CD4-positive, alpha-beta T cell treated with Interleukin-4 for 4 hours (primary cell): ENCODE measurements around the gene HTATIP2.
A peak's percentile ranks its signal among the peaks of the same experiment; 100 is the strongest.
"Not testable (repeated sequence)": the region's sequence is repeated elsewhere in the genome, so short reads cannot be mapped to it uniquely, and the experiment has no call there.

Source experiments
- DNase-seq: peaks from one replicate; pipeline ENCODE4 v3.0.0-alpha.2; 2020

HTATIP2 gene

GRCh38 chr11:20363500-20364340, at the start of gene HTATIP2:
HTATIP2 (plus strand) TSS chr11:20363714; CDS start chr11:20364238, 524 bp downstream.
- peak; percentile 71 for DNase-seq

- no peak for DNase-seq
Measured at GRCh38 chr11:20315800-20316199, 47.7 kb upstream of the HTATIP2 start.

- DNase-seq = no peak
Measured at GRCh38 chr11:20321177-20321576, 42.3 kb upstream of the HTATIP2 start.

DNA sequence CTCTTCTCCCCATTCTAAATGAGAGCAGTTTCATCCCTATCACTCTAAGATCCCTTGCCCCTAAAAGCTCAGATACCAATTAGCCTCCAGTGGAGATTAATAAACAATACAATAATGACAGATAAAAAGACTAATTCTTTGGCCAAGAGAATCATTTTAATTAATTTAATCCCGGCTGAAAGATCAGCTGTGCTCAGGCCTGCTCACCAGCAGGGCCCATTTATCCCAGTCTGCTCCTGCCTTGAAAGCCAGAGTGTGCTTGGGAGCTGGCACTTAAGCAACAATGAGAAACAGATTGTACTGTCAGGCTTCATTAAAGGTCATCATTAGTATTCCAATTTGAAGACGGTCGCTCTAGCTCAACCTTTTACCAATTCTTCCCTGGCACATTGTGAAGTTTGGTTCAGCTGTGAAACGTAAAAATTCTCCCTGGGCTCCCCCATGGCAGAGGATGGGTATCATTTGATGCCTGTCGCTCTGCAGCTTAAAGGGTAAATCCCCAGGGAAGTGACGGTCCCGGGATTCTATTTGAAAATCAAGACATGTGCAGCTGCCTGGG, 36.1 kb upstream of the HTATIP2 start:
- no peak for DNase-seq

DNA sequence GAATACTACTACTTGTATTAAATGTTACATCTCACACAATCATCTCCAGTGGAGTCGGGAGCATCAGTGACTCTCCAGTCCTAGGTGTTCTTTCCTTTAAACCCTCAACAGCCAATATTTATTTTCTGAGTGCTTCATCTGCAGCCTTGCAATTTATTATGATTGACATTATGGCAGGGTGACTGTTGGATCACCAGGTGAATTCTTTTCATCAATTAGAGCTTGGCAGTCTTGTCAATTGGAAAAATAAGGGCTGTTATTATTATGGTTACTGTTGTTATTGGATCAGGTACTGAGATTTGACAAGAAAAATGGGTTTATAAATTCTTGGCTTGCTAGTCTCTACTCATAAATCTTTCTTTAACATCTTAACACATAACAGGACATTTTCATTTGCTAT, 27.5 kb upstream of the HTATIP2 start:
- DNase-seq = no peak

- no peak for DNase-seq
Measured at GRCh38 chr11:20337526-20338154, 25.9 kb upstream of the HTATIP2 start.

DNA sequence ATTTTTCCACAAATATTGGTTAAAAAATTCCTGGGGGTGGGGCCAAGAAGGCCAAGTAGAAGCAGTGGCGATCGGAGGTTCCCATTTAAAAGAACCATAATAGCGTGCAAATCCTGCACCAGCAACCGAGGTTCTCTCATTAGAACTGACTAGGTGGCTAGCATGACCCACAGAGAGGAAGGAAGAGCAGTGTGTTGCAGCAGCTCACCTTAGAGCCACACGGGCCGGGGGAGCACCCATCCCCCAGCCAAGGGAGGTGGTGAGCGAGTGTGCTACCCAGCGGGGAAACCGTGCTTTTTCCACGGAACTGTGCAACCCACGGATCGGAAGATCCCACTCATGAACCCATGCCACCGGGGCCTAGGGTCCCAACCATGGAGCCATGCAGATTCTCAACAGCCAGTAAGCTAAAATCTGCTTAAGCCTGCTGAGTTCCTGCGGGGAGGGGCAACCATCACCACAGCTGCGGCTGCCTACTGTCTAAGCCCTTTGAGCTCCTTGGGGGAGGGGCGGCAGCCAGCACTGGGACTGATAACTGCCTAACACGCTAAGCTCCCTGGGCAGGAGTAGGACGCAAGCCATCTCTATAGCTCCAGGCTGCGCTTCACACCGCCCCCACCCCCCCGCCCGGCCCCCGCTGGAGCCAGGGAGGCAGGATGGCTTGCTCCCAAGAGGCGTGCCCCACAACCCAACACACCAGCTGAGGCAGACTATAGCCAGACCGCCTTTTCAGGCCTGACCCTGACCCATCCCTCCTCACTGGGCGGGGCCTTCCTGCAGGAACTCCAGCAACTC, 21.0 kb upstream of the HTATIP2 start:
- DNase-seq = no peak

- no peak for DNase-seq
Measured at GRCh38 chr11:20351136-20351535, 12.4 kb upstream of the HTATIP2 start.

DNA sequence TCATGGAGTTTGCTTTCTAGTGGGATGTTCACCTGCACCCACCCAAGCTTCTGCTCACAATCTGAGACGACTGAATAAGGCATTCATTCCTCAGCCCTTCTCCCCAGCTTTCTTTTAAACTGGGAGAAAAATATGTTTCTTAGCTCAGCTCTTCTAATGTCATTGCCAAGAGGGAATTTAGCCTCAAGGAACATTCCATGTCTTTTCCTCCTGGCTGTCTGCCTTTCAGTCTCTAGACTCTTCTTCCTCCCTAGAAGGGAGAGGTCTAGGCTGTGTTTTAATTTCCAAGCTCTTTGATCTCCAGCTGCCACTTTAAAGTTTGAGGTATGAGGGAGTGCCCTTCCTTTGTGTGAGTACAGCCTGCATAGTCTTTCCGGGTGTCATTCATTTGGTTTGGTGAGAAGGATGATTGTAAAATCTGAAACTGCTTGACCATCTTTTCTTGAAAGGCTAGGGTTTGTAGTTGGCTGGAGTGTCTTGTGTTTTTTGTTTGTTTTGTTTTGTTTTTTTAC, 11.7 kb upstream of the HTATIP2 start:
- no peak for DNase-seq

DNA sequence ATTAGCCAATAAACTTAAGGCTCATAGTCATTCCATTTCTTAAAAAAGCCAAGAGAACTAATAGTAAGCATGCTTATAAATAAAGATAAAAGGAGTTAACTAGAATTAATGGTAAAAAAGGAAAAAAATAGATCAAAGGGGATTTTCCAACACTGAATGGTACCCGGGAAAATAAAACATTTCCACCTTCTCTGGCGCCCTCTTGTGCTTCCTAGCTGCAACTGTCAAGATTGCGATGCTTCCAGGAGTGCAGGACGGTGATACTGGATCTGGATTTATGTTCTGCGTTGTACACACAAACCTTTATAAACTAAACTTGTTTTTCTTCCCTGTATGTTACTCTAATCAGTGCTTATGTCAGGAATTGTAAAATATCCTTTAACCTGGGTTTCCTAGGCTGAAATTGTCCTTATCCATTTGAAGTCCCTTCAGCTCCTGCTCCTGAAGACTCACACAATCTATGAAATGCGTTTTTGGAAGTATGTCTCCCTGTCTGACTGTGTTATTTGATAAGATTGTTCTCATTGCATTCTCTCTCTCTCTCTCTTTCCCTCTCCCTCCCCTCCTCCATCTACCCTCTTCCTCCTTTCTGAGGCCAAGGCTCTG, 9.6 kb upstream of the HTATIP2 start:
- DNase-seq = peak; percentile 42

- DNase-seq = peak; percentile 39
Measured at GRCh38 chr11:20355221-20356219, 8.0 kb upstream of the HTATIP2 start.

- no peak for DNase-seq
Measured at GRCh38 chr11:20357150-20357549, 6.4 kb upstream of the HTATIP2 start.

DNA sequence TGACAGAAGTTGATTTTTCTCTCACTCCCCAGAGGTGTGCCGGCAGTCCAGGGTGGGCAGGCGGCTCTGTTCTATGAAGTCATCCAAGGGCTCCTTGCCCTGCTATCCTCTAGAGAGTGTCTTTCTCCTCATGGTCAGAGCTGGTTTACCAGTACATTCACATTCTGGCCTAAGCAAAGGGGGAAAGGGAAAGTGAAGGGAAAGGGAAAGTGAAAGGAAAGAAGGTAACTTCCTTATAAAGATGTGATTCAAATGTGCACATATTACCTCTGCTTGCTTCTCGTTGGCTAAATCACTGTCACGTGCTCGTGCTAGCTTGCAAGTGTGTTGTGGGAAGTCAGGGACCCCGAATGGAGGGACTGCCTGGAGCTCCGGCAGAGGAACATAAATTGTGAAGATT, 2.9 kb upstream of the HTATIP2 start:
- peak; percentile 65 for DNase-seq

DNA sequence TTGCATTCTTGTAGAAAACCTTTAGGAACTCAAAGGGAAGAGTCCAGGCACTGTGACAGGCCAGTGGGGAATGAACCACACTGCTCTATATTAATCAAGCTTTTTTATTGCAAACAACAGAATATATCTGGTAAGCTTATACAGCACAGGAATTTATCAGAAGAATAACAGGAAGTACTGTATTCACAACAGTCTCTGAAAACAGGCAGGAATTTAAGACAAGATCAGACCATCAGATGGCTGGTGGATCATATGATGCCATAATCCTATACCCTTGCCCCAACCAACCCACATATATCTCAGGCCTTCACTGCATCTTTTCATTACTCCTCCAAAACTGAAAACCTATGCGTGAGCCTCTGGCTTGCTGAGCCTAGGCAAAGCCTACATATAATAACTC, 1.0 kb upstream of the HTATIP2 start:
- DNase-seq = no peak

- no peak for DNase-seq
Measured at GRCh38 chr11:20363149-20363499, 390 bp upstream of the HTATIP2 start.

DNA sequence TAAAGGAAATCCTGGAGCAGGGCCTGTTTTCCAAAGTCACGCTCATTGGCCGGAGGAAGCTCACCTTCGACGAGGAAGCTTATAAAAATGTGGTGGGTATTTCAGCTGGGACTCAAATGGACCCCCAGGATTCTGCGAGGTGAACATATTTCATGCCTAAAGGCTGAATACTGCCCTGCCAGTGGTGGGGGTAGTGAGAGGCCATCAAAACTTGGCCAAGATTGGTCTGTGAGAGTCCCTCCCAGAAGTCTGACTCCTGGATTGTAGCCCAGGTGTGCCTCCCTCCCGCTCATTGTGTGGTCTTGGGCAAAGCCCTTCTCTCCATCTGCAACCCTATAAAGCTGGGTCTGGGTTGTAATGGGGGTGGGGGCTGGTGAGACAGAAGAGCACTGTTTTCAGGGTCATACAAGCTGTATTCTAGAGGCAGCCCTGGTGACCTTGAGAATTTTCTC, 853 bp downstream of the HTATIP2 start:
- DNase-seq = no peak

GRCh38 chr11:20365465-20365864, 2.0 kb downstream of the HTATIP2 start:
- DNase-seq = not testable (repeated sequence)

DNA sequence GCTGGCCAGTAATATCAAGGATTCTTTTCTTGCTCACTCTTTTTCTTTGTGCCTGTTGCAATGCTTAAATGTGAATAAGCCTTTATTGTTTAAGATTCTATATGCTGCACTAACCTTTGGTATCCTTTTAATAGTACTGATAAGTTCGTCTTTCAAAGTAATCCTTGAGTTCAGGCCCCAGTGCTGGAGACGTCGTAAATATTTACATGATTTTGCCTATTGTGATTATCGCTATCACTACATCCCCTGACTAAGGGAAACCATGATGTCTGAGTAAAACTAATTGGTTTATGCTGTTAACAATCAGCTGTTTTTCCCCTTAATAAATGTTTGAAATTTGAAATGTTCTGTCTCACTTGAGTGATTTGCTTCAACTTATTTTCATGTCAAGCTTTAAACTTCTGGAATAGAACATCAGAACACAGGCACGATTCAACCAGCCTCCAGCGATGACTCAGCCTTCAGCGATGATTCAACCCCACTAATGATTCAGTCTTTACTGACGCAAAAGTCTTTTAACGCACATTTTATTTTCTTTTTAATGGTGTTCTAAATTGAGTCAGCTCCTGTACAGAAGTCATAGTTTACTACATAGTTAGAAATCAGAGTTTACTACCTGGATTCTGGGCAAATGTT, 3.9 kb downstream of the HTATIP2 start:
- peak; percentile 71 for DNase-seq

GRCh38 chr11:20368438-20368837, 4.9 kb downstream of the HTATIP2 start:
- DNase-seq = no peak

- no peak for DNase-seq
Measured at GRCh38 chr11:20369826-20370225, 6.3 kb downstream of the HTATIP2 start.
